GM23338 (cell line): ENCODE data around the gene ZBTB7C. TPM values are rescaled to one million over a fixed set of nuclear protein-coding genes. Genes with fewer than 3 reads are reported as not detected.

Source experiments
- ATAC-seq: fragments of 200-7000 bp; cut with Tn5 transposase; 3 replicates; pipeline ENCODE4 v1.9.1; 2020
- DNase-seq: peaks from one replicate; pipeline ENCODE4 v3.0.0-alpha.2; 2015; ENCODE audit warnings: low spot score
- H2AFZ ChIP-seq: fragments of 200-600 bp; sonication (generic); 2 replicates; pipeline ENCODE4 v1.8.0; 2016; ENCODE audit warnings: antibody characterized with exemption, mild to moderate bottlenecking, moderate library complexity
- H3F3A ChIP-seq: fragments of 200-600 bp; sonication (generic); replicated peaks from 2 replicates; pipeline ENCODE4 v1.8.0; 2017; ENCODE audit warnings: antibody characterized with exemption, mixed run types, low read depth
- H3K27ac ChIP-seq: fragments of 200-600 bp; sonication (generic); 2 replicates; pipeline ENCODE4 v1.6.1; 2016; ENCODE audit warnings: low read depth
- H3K27me3 ChIP-seq: fragments of 200-600 bp; sonication (generic); 2 replicates; pipeline ENCODE4 v1.8.0; 2016; ENCODE audit warnings: mild to moderate bottlenecking, mixed run types, moderate library complexity; ENCODE audit not compliant: insufficient read depth
- H3K36me3 ChIP-seq: fragments of 200-600 bp; sonication (generic); 2 replicates; pipeline ENCODE4 v1.8.0; 2016; ENCODE audit warnings: mild to moderate bottlenecking; ENCODE audit not compliant: insufficient read depth
- H3K4me1 ChIP-seq: fragments of 200-600 bp; sonication (generic); 2 replicates; pipeline ENCODE4 v1.8.0; 2016; ENCODE audit warnings: mild to moderate bottlenecking, moderate library complexity; ENCODE audit not compliant: insufficient read depth
- H3K4me2 ChIP-seq: fragments of 200-600 bp; sonication (generic); 2 replicates; pipeline ENCODE4 v1.7.1; 2017; ENCODE audit warnings: mixed run types
- H3K4me3 ChIP-seq: fragments of 200-600 bp; sonication (generic); 2 replicates; pipeline ENCODE4 v1.6.1; 2016; ENCODE audit warnings: mixed run types
- H3K79me2 ChIP-seq: fragments of 200-600 bp; sonication (generic); replicated peaks from 2 replicates; pipeline ENCODE4 v1.8.0; 2017; ENCODE audit warnings: mild to moderate bottlenecking; ENCODE audit not compliant: insufficient read depth
- H3K9me2 ChIP-seq: fragments of 200-600 bp; sonication (generic); 2 replicates; pipeline ENCODE4 v1.8.0; 2017; ENCODE audit not compliant: insufficient read depth
- H4K20me1 ChIP-seq: fragments of 200-600 bp; sonication (generic); replicated peaks from 2 replicates; pipeline ENCODE4 v1.8.0; 2017; ENCODE audit warnings: mild to moderate bottlenecking; ENCODE audit not compliant: insufficient read depth
- H3K27ac Mint-ChIP-seq: 2 replicates; pipeline ENCODE4 v1.8.0; 2020; ENCODE audit warnings: inconsistent platforms, mild to moderate bottlenecking, moderate library complexity, mixed read lengths
- H3K27me3 Mint-ChIP-seq: 3 replicates; pipeline ENCODE4 v1.8.0; 2022; ENCODE audit warnings: low read depth, mild to moderate bottlenecking, moderate library complexity, mixed read lengths, inconsistent platforms; ENCODE audit not compliant: insufficient read depth, poor library complexity
- H3K36me3 Mint-ChIP-seq: 3 replicates; pipeline ENCODE4 v1.8.0; 2021; ENCODE audit warnings: low read depth, mild to moderate bottlenecking, inconsistent platforms, moderate library complexity, mixed read lengths
- H3K4me1 Mint-ChIP-seq: 3 replicates; pipeline ENCODE4 v1.8.0; 2020; ENCODE audit warnings: mild to moderate bottlenecking, inconsistent platforms, mixed read lengths
- H3K4me3 Mint-ChIP-seq: 3 replicates; pipeline ENCODE4 v1.8.0; 2021; ENCODE audit warnings: moderate library complexity, mild to moderate bottlenecking, inconsistent platforms, mixed read lengths
- H3K9me3 Mint-ChIP-seq: 3 replicates; pipeline ENCODE4 v1.8.0; 2020; ENCODE audit warnings: moderate library complexity, mild to moderate bottlenecking, inconsistent platforms, mixed read lengths
- CREB1 ChIP-seq: fragments of 250-450 bp; sonication (Bioruptor Pico); IDR thresholded peaks from 2 replicates; pipeline ENCODE4 v1.5.0; 2020; ENCODE audit warnings: low read depth, mild to moderate bottlenecking, moderate library complexity
- ETS1 ChIP-seq: IDR thresholded peaks from 2 replicates; pipeline ENCODE4 v1.6.1; 2016; ENCODE audit warnings: antibody characterized with exemption
- JUNB ChIP-seq: IDR thresholded peaks from one replicate; pipeline ENCODE4 v1.6.1; 2016; ENCODE audit warnings: antibody characterized with exemption; ENCODE audit not compliant: unreplicated experiment
- NANOG ChIP-seq: IDR thresholded peaks from 2 replicates; pipeline ENCODE4 v1.6.1; 2016; ENCODE audit warnings: antibody characterized with exemption, borderline replicate concordance
- POLR2AphosphoS5 ChIP-seq: IDR thresholded peaks from 2 replicates; pipeline ENCODE4 v1.6.1; 2016; ENCODE audit warnings: antibody characterized with exemption, low read depth
- REST ChIP-seq: IDR thresholded peaks from one replicate; pipeline ENCODE4 v1.6.1; 2018; ENCODE audit warnings: antibody characterized with exemption; ENCODE audit not compliant: unreplicated experiment
- ZNF114 ChIP-seq: fragments of 250-450 bp; sonication (Bioruptor Pico); IDR thresholded peaks from 2 replicates; pipeline ENCODE4 v1.5.0; 2020; ENCODE audit warnings: mild to moderate bottlenecking, moderate library complexity
- ZNF331 ChIP-seq: fragments of 250-450 bp; sonication (Bioruptor Pico); IDR thresholded peaks from 2 replicates; pipeline ENCODE4 v1.5.0; 2020; ENCODE audit warnings: low read depth, mild to moderate bottlenecking, moderate library complexity
- ZNF462 ChIP-seq: fragments of 250-450 bp; sonication (Bioruptor Pico); IDR thresholded peaks from 2 replicates; pipeline ENCODE4 v1.5.0; 2020; ENCODE audit warnings: mild to moderate bottlenecking, moderate library complexity
- polyA plus RNA-seq: library from polyadenylated mRNA; unstranded; fragments of >200 nt; fragmentation: Nextera tagmentation; extraction: Ambion mirVana; gene quantifications from 2 replicates; pipeline ENCODE4 v1.2.1, GENCODE V29; 2016
- total RNA-seq: library from RNA; depleted of rRNA; stranded (reverse); fragments of >200 nt; shearing (Covaris generic); gene quantifications from 2 replicates; pipeline ENCODE4 v1.2.3, GENCODE V29; 2014

Gene ZBTB7C
- total and polyA plus RNA-seq, 2 experiments from 2014 or later, result 0.03 to 0.14 TPM

GRCh38 chr18:48106976-48107781, 302.0 kb downstream of the ZBTB7C start (continued):
- TF ChIP-seq ZNF462 (CRISPR knock-in tag), result no peak
- TF ChIP-seq NANOG, result no peak
- no peak for TF ChIP-seq ZNF114
- TF ChIP-seq ETS1, result no peak
- TF ChIP-seq JUNB, result no peak

- ATAC-seq (no peak), DNase-seq (no peak)
- Histone ChIP-seq H3K79me2 (no peaks in the 10 kb centered on the region), H3K27ac (no peak overlapping the region), H3K27me3 (no peaks in the 10 kb centered on the region), H2AFZ (peak overlapping the region; percentile 80; the same call in 1 of the 2 replicates), H3F3A (no peaks in the 10 kb centered on the region), H3K4me3 (no peak overlapping the region), H3K9me2 (no peaks in the 10 kb centered on the region), H3K4me1 (peaks cover 22% of the 10 kb centered on the region), H3K4me2 (peak overlapping the region; percentile 27; the same call in 1 of the 2 replicates), H3K36me3 (no peaks in the 10 kb centered on the region), H4K20me1 (no peaks in the 10 kb centered on the region)
- H3K4me3 Mint-ChIP-seq, result no peak overlapping the region
- no peaks in the 10 kb centered on the region for H3K9me3 Mint-ChIP-seq
- H3K4me1 Mint-ChIP-seq, result peaks cover 46% of the 10 kb centered on the region
- no peak overlapping the region for H3K27ac Mint-ChIP-seq
- H3K27me3 Mint-ChIP-seq, result peaks cover 11% of the 10 kb centered on the region
- no peaks in the 10 kb centered on the region for H3K36me3 Mint-ChIP-seq
- TF ChIP-seq REST (no peak), POLR2AphosphoS5 (no peak), CREB1 (CRISPR knock-in tag) (no peak), ZNF114 (no peak), ZNF331 (CRISPR knock-in tag) (no peak), NANOG (no peak)
These were observed 302.7 kb downstream of the ZBTB7C start for GRCh38 chr18:48106498-48106897.
